ENCODE measurements around the gene CTNNAL1. TPM values are rescaled to one million over a fixed set of nuclear protein-coding genes. Genes with fewer than 3 reads are reported as not detected.

CTNNAL1 gene
- polyA plus RNA-seq, 1 of the 3 experiments (the other 2 are of a cell fraction) = 32.8 TPM

DNA sequence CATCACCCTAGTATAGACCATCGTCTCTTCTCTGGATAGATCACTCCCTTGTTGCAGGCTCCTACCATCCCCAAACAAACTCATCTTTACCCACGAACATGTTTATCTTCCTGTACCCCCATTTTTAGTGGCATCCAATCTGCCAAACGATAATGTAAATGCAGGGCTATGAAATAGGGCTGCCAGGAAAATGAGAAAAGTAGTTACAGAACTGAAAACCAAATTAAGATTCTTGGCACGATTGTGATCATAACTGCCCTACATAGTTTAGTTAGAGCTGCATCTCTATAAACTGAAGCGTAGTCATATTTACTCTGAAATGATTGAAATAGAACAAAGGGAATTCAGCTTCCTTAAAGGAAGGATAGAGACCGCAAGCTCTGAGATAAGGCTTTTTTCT is 53.0 kb downstream of the CTNNAL1 start (continued):
- TF ChIP-seq EP300 (IDR thresholded peaks at IDR 0.05; ENCODE audit: borderline replicate concordance in 1 of 2, low read depth in 1 of 2, low read length in 1 of 2) (no peak), TCF12 (IDR thresholded peaks at IDR 0.05) (no peak), SMC3 (IDR thresholded peaks at IDR 0.05; ENCODE audit: low read depth, low read length) (no peak), NRF1 (IDR thresholded peaks at IDR 0.05; ENCODE audit: low read depth, low read length) (no peak), FOSL2 (IDR thresholded peaks at IDR 0.05; ENCODE audit: borderline replicate concordance, low read depth) (no peak)

DNA sequence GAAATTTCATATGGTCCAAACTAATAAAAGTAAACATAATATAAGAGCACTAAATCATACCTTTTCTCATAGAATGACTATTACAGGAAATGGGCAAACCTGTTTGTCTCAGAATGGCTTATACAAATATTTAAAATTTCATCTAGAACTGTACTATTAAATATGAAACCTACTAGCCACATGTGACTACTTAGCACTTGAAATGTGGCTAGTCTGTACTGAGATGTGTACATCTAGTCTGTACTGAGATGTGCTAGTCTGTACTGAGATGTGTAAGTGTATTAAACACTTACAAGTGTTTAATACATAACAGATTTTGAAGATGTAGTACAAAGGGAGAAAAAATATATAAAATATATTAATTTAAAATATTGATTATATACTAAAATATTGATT is 56.7 kb downstream of the CTNNAL1 start:
- Histone ChIP-seq H3K27ac (ENCODE audit: low read depth in 2 of 2, low read length in 1 of 2) (peak overlapping the region; percentile 1 to 84; a peak in 3 of 4 replicates), H4K20me1 (ENCODE audit: insufficient read depth) (no peaks in the 10 kb centered on the region), H3K9ac (no peak overlapping the region), H3F3A (replicated peaks; ENCODE audit: insufficient read depth) (peaks cover 12% of the 10 kb centered on the region), H3K4me2 (no peak overlapping the region), H3K27me3 (ENCODE audit: insufficient read depth) (no peaks in the 10 kb centered on the region), H3K36me3 (replicated peaks in 1 of 2; ENCODE audit: control insufficient read depth in 1 of 2, insufficient read depth in 2 of 2, low read length in 1 of 2) (peaks cover 5 to 14% of the 10 kb centered on the region in 2 experiments), H3K9me3 (no peaks in the 10 kb centered on the region), H3K4me1 (ENCODE audit: control insufficient read depth in 1 of 2, insufficient read depth in 2 of 2, low read depth in 1 of 2, low read length in 1 of 2) (peaks cover 2 to 11% of the 10 kb centered on the region in 2 experiments; a peak in 3 of 4 replicates), H3K79me2 (ENCODE audit: insufficient read depth) (no peaks in the 10 kb centered on the region), H3K4me3 (ENCODE audit: low read depth in 2 of 2, low read length in 1 of 2) (no peak overlapping the region), H2AFZ (ENCODE audit: low read depth) (no peak overlapping the region), H3K9me2 (no peaks in the 10 kb centered on the region)
- POLR2A ChIA-PET = no interaction called here
- no peak for DNase-seq
- CTCF ChIA-PET = no interaction called here
- TF ChIP-seq, protein P1, sequence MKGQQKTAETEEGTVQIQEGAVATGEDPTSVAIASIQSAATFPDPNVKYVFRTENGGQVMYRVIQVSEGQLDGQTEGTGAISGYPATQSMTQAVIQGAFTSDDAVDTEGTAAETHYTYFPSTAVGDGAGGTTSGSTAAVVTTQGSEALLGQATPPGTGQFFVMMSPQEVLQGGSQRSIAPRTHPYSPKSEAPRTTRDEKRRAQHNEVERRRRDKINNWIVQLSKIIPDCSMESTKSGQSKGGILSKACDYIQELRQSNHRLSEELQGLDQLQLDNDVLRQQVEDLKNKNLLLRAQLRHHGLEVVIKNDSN (IDR thresholded peaks at IDR 0.05; ENCODE audit: borderline replicate concordance, low read depth) = no peak
- TF ChIP-seq, protein P2, sequence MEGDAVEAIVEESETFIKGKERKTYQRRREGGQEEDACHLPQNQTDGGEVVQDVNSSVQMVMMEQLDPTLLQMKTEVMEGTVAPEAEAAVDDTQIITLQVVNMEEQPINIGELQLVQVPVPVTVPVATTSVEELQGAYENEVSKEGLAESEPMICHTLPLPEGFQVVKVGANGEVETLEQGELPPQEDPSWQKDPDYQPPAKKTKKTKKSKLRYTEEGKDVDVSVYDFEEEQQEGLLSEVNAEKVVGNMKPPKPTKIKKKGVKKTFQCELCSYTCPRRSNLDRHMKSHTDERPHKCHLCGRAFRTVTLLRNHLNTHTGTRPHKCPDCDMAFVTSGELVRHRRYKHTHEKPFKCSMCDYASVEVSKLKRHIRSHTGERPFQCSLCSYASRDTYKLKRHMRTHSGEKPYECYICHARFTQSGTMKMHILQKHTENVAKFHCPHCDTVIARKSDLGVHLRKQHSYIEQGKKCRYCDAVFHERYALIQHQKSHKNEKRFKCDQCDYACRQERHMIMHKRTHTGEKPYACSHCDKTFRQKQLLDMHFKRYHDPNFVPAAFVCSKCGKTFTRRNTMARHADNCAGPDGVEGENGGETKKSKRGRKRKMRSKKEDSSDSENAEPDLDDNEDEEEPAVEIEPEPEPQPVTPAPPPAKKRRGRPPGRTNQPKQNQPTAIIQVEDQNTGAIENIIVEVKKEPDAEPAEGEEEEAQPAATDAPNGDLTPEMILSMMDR (IDR thresholded peaks at IDR 0.05) = no peak
- TF ChIP-seq CHD2 (IDR thresholded peaks at IDR 0.05; ENCODE audit: low read length, partially characterized antibody) (no peak), TCF12 (IDR thresholded peaks at IDR 0.05) (no peak), SIN3A (IDR thresholded peaks at IDR 0.05; ENCODE audit: borderline replicate concordance, low read depth, low read length) (no peak), NFIC (IDR thresholded peaks at IDR 0.05; ENCODE audit: borderline replicate concordance) (no peak), ELF1 (IDR thresholded peaks at IDR 0.05) (no peak), RAD21 (IDR thresholded peaks at IDR 0.05; ENCODE audit: low read length) (no peak)
- TF ChIP-seq, protein P3, sequence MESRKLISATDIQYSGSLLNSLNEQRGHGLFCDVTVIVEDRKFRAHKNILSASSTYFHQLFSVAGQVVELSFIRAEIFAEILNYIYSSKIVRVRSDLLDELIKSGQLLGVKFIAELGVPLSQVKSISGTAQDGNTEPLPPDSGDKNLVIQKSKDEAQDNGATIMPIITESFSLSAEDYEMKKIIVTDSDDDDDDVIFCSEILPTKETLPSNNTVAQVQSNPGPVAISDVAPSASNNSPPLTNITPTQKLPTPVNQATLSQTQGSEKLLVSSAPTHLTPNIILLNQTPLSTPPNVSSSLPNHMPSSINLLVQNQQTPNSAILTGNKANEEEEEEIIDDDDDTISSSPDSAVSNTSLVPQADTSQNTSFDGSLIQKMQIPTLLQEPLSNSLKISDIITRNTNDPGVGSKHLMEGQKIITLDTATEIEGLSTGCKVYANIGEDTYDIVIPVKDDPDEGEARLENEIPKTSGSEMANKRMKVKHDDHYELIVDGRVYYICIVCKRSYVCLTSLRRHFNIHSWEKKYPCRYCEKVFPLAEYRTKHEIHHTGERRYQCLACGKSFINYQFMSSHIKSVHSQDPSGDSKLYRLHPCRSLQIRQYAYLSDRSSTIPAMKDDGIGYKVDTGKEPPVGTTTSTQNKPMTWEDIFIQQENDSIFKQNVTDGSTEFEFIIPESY (IDR thresholded peaks at IDR 0.05; ENCODE audit: borderline replicate concordance, low read depth) = no peak

All from SK-N-SH (cell line).